NCI-H146 (cell line): ENCODE results near the gene TMC8.
A peak's percentile ranks its signal among the peaks of the same experiment; 100 is the strongest.

Source experiments
- DNase-seq: peaks from one replicate; lab custom pipeline; 2025; lab: John Stamatoyannopoulos, UW

TMC8 gene

GRCh38 chr17:78180083-78180482 is 49.5 kb downstream of the TMC8 start:
- DNase-seq = no peak

- no peak for DNase-seq
Observed at GRCh38 chr17:78180508-78180907, 49.9 kb downstream of the TMC8 start.

- DNase-seq = no peak
Observed at GRCh38 chr17:78182504-78182903, 51.9 kb downstream of the TMC8 start.

- no peak for DNase-seq
Observed at GRCh38 chr17:78183916-78184315, 53.3 kb downstream of the TMC8 start.

- DNase-seq = no peak
Observed at GRCh38 chr17:78184351-78184750, 53.8 kb downstream of the TMC8 start.

GRCh38 chr17:78184868-78185267 is 54.3 kb downstream of the TMC8 start:
- no peak for DNase-seq

GRCh38 chr17:78185981-78186691 is 55.6 kb downstream of the TMC8 start:
- peak; percentile 66 for DNase-seq

- DNase-seq = peak; percentile 98
Observed at GRCh38 chr17:78186692-78187595, 56.4 kb downstream of the TMC8 start, which contains the start of the genes AFMID and TK1. Gene AFMID, plus strand, starts transcription at chr17:78187362. Its CDS starts 9 bp downstream, at chr17:78187371. Gene TK1, minus strand, starts transcription at chr17:78187052. Its CDS starts 58 bp downstream, at chr17:78186994.
